ENCODE results near the gene DUOX2. TPM values are rescaled to one million over a fixed set of nuclear protein-coding genes. Genes with fewer than 3 reads are reported as not detected.

The DUOX2 gene
- total RNA-seq, 3 donors from 2014 or later (not counting 1 experiment from before 2014, with no cell fraction given), result 2.5 TPM; not detected in 2

GRCh38 chr15:45123397-45123796, 9.4 kb upstream of the DUOX2 start:
- H3K4me1 Mint-ChIP-seq, result peaks cover under 1 to 1% of the 10 kb centered on the region in 2 donors
- H3K27me3 Mint-ChIP-seq (ENCODE audit: low read depth in 2 of 2), result peaks cover 31 to 47% of the 10 kb centered on the region in 2 donors
- intact Hi-C loops (cut with micrococcal nuclease), result no loop called here

GRCh38 chr15:45122719-45123118, 8.7 kb upstream of the DUOX2 start:
- H3K27me3 Mint-ChIP-seq (ENCODE audit: low read depth in 2 of 2), result peaks cover 33 to 47% of the 10 kb centered on the region in 2 donors
- WGBS (ENCODE audit: insufficient coverage), result 85% methylated on average over 7 of the region's 7 CpGs
- intact Hi-C loops (cut with micrococcal nuclease), result no loop called here
- no peak for DNase-seq
- Histone ChIP-seq H3K27me3 (ENCODE audit: control insufficient read depth, insufficient read depth, low read length) (peaks cover 13% of the 10 kb centered on the region), H3K27ac (ENCODE audit: low read length) (no peak overlapping the region), H3K4me1 (ENCODE audit: control insufficient read depth, insufficient read depth, low read length) (peaks cover 5% of the 10 kb centered on the region), H3K36me3 (ENCODE audit: control insufficient read depth, insufficient read depth, low read length) (no peaks in the 10 kb centered on the region), H3K4me3 (ENCODE audit: low read length) (no peak overlapping the region), H3K9me3 (ENCODE audit: control insufficient read depth, insufficient read depth, low read length) (no peaks in the 10 kb centered on the region)
- H3K36me3 Mint-ChIP-seq, result no peaks in the 10 kb centered on the region
- no peak for ATAC-seq
- no peak overlapping the region for H3K4me3 Mint-ChIP-seq
- H3K9me3 Mint-ChIP-seq, result no peaks in the 10 kb centered on the region
- no peak for TF ChIP-seq CTCF (IDR thresholded peaks at IDR 0.05)
- no peak overlapping the region for H3K27ac Mint-ChIP-seq
- peaks cover 7 to 8% of the 10 kb centered on the region in 2 donors for H3K4me1 Mint-ChIP-seq

More at GRCh38 chr15:45123397-45123796, 9.4 kb upstream of the DUOX2 start:
- Histone ChIP-seq H3K27me3 (ENCODE audit: control insufficient read depth, insufficient read depth, low read length) (peaks cover 10% of the 10 kb centered on the region), H3K4me3 (ENCODE audit: low read length) (no peak overlapping the region), H3K36me3 (ENCODE audit: control insufficient read depth, insufficient read depth, low read length) (no peaks in the 10 kb centered on the region), H3K4me1 (ENCODE audit: control insufficient read depth, insufficient read depth, low read length) (no peaks in the 10 kb centered on the region), H3K27ac (ENCODE audit: low read length) (no peak overlapping the region), H3K9me3 (ENCODE audit: control insufficient read depth, insufficient read depth, low read length) (no peaks in the 10 kb centered on the region)
- TF ChIP-seq CTCF (IDR thresholded peaks at IDR 0.05), result no peak
- Mint-ChIP-seq H3K27ac (no peak overlapping the region), H3K9me3 (no peaks in the 10 kb centered on the region), H3K36me3 (no peaks in the 10 kb centered on the region), H3K4me3 (no peak overlapping the region)
- DNase-seq (no peak), ATAC-seq (no peak)

GRCh38 chr15:45121706-45122417, 7.9 kb upstream of the DUOX2 start:
- Histone ChIP-seq H3K27ac (ENCODE audit: low read length) (no peak overlapping the region), H3K36me3 (ENCODE audit: control insufficient read depth, insufficient read depth, low read length) (no peaks in the 10 kb centered on the region), H3K27me3 (ENCODE audit: control insufficient read depth, insufficient read depth, low read length) (peaks cover 17% of the 10 kb centered on the region), H3K9me3 (ENCODE audit: control insufficient read depth, insufficient read depth, low read length) (no peaks in the 10 kb centered on the region), H3K4me1 (ENCODE audit: control insufficient read depth, insufficient read depth, low read length) (peaks cover 13% of the 10 kb centered on the region), H3K4me3 (ENCODE audit: low read length) (no peak overlapping the region)
- no peak overlapping the region for H3K4me3 Mint-ChIP-seq
- peaks cover 42 to 51% of the 10 kb centered on the region in 2 donors for H3K27me3 Mint-ChIP-seq (ENCODE audit: low read depth in 2 of 2)
- DNase-seq (no peak), ATAC-seq (no peak)
- intact Hi-C loops (cut with micrococcal nuclease), result no loop called here
- peaks cover 14 to 16% of the 10 kb centered on the region in 2 donors for H3K4me1 Mint-ChIP-seq
- 67% methylated on average over 7 of the region's 9 CpGs for WGBS (ENCODE audit: insufficient coverage)
- H3K36me3 Mint-ChIP-seq, result no peaks in the 10 kb centered on the region
- no peaks in the 10 kb centered on the region for H3K9me3 Mint-ChIP-seq
- H3K27ac Mint-ChIP-seq, result no peak overlapping the region
- no peak for TF ChIP-seq CTCF (IDR thresholded peaks at IDR 0.05)

GRCh38 chr15:45121020-45121419, 7.0 kb upstream of the DUOX2 start:
- H3K4me1 ChIP-seq (ENCODE audit: control insufficient read depth, insufficient read depth, low read length), result peaks cover 20% of the 10 kb centered on the region
- intact Hi-C loops (cut with micrococcal nuclease), result no loop called here
- H3K36me3 ChIP-seq (ENCODE audit: control insufficient read depth, insufficient read depth, low read length), result no peaks in the 10 kb centered on the region
- H3K4me3 ChIP-seq (ENCODE audit: low read length), result no peak overlapping the region
- H3K36me3 Mint-ChIP-seq, result no peaks in the 10 kb centered on the region
- no peak overlapping the region for H3K27ac Mint-ChIP-seq
- no peak overlapping the region for H3K27ac ChIP-seq (ENCODE audit: low read length)
- H3K27me3 ChIP-seq (ENCODE audit: control insufficient read depth, insufficient read depth, low read length), result peaks cover 25% of the 10 kb centered on the region
- H3K4me3 Mint-ChIP-seq, result no peak overlapping the region
- H3K9me3 ChIP-seq (ENCODE audit: control insufficient read depth, insufficient read depth, low read length), result no peaks in the 10 kb centered on the region
- ATAC-seq, result no peak
- no peak for DNase-seq
- no peaks in the 10 kb centered on the region for H3K9me3 Mint-ChIP-seq
- 86% methylated on average over 3 of the region's 3 CpGs for WGBS (ENCODE audit: insufficient coverage)
- no peak for TF ChIP-seq CTCF (IDR thresholded peaks at IDR 0.05)
- H3K27me3 Mint-ChIP-seq (ENCODE audit: low read depth in 2 of 2), result peaks cover 43 to 51% of the 10 kb centered on the region in 2 donors
- H3K4me1 Mint-ChIP-seq, result peaks cover 14 to 19% of the 10 kb centered on the region in 2 donors
